HG02642 (cell line): ENCODE data around the gene SPRY1.

ENCODE experiments used
- ATAC-seq: cut with Tn5 transposase; IDR thresholded peaks from one replicate; pipeline ENCODE4 v1.9.1; 2021; ENCODE audit warnings: mild to moderate bottlenecking; ENCODE audit not compliant: unreplicated experiment, poor library complexity

SPRY1 gene

GRCh38 chr4:123396307-123397143, at the start of gene SPRY1:
Gene SPRY1, plus strand, starts transcription at chr4:123396795. Its CDS starts 4,797 bp downstream, at chr4:123401592.
- ATAC-seq, result peak; percentile 48

DNA sequence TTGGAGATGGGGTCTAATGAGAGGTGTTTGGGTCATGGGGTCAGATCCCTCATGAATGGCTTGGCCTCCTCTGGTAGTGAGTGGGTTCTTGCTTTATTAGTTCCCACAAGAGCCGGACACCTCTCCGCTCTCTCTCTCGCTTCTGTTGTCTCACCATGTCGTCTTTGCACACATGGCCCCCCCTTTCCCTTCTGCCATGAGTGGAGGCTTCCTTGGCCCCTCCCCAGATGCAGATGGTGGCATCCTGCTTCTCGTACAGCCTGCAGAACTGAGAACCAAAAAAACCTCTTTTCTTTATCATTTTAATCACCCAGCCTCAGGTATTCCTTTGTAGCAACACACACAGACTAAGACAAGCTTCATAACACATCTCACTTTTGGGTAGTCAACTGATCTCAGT, 49.6 kb upstream of the SPRY1 start:
- no peak for ATAC-seq

- ATAC-seq, result no peak
These were observed 47.6 kb upstream of the SPRY1 start for GRCh38 chr4:123348946-123349345.

- ATAC-seq, result no peak
These were observed 47.0 kb upstream of the SPRY1 start for GRCh38 chr4:123349421-123350190.

- no peak for ATAC-seq
These were observed 46.4 kb upstream of the SPRY1 start for GRCh38 chr4:123350191-123350544.

DNA sequence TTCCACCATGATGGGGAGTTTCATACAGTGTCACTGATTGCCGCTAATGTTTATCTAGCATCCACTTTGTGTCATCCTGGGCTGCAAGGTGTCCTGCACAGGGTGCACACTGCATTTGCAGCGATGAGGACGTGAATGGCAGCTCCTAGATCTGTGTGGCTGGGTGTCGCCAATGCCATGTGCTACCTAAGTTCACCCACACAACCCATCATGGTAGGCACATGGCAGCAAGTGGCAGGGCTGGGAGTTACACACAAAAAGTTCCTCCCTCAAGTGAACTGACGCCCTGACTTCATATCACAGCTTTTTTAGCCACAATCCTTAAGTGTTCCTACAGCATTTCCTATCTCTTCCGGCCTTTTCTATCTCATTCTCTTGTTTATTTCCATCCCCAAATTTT, 45.9 kb upstream of the SPRY1 start:
- ATAC-seq, result no peak

- no peak for ATAC-seq
These were observed 44.9 kb upstream of the SPRY1 start for GRCh38 chr4:123351713-123352112.

- ATAC-seq, result no peak
These were observed 44.2 kb upstream of the SPRY1 start for GRCh38 chr4:123352240-123352945.

DNA sequence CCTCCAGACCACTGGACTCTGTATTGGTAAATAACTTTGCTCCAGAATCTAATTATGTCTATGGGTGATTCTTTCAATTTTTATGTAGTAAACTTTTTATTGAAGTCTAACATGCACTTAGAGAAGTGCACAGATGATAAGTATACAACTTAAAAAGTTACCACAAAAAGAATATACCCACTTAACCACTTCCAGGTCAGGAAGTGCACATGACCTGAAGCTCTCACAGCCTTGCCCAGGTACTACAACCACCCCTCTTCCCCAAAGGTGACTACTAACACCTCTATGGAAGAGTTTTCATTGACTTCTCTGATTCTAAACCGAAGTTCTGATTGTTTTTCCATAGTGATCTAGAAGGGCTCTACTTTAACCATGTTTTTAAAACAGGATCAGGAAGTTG, 43.6 kb upstream of the SPRY1 start:
- ATAC-seq, result no peak

DNA sequence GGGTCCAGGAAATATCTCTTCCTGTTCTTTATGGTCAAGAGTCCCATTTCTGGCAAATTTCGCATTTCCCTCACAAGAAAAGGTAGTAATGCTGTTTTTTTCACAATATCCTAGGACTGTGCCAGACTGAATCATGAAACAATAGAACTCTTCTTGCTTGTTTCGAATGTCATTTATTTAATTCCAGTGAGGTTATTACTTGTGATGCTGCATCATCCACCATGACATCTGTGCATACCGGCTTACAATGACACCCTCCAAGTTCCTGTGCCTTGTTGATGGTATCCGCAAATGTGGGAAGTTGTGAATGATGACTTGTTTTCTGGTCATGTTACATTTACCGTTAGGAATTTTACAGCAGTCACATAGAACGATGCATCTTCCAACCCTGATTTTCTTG, 42.9 kb upstream of the SPRY1 start:
- no peak for ATAC-seq

- ATAC-seq, result no peak
These were observed 41.9 kb upstream of the SPRY1 start for GRCh38 chr4:123354701-123355100.

- ATAC-seq, result no peak
These were observed 39.7 kb upstream of the SPRY1 start for GRCh38 chr4:123356921-123357320.

GRCh38 chr4:123359449-123360315, 36.9 kb upstream of the SPRY1 start:
- ATAC-seq, result no peak

DNA sequence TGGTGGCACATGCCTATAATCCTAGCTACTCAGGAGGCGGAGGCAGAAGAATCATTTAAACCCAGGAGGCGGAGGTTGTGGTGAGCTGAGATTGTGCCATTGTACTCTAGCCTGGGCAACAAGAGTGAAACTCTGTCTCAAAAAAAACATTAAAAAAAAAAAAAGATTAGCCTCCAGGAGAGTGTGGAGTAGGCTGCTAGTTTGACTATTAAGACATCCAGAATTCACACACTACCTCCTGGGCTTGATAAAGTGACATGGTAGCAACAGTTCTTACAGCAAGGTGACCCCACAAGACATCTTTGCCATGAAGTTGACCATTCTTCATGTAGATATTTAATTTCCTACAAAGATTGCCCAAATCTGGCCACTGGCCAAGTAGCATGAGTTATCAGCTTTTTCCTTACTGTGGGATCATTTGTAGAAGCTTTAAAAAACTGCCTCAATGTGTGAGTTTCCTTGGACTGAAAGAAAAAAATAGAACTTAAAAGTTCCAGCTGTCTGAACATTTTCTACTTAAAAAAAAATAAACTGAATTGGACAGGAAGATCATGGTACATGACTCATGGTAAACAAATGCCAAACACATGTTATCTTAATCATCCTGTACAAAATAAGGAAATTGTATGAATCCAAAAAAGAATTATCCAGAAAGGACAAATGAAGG, 35.3 kb upstream of the SPRY1 start:
- ATAC-seq, result no peak

- no peak for ATAC-seq
These were observed 34.5 kb upstream of the SPRY1 start for GRCh38 chr4:123362103-123362502.

DNA sequence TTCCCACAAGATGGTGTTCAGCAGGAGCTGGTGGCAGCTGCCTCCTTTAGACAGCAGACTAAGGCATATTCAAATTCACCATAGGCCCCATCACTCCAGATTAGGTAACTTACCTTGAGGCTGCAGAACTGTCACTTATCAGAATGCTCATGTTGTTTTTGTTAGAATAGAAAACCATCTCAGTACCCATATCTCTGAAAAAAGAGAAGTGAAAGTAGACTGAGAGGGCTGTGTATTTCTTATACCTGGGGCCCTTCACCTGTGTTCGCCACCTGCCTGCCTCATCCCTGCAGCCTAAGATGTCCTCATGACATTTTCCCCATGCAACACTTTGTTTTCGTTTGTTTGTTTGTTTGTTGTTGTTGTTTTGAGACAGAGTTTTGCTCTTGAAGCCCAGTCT, 32.9 kb upstream of the SPRY1 start:
- ATAC-seq, result peak; percentile 77

GRCh38 chr4:123364906-123365305, 31.7 kb upstream of the SPRY1 start:
- ATAC-seq, result no peak

DNA sequence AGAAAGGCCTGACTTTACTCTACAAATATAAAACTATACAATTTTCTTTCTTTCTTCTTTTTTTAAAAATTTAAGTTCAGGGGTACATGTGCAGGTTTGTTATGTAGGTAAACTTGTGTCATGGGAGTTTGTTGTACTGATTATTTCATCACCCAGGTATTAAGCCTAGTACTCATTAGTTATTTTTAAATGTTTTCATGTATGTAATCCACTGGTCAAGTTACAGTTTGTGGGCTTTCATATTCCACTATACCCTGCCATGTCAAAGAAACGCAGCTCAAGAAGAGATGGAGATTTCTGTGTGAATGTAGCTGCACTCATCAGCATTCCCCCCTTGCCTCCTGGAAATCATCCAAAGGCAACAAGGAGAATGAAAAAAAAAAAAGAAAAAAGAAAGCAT, 31.2 kb upstream of the SPRY1 start:
- ATAC-seq, result no peak

DNA sequence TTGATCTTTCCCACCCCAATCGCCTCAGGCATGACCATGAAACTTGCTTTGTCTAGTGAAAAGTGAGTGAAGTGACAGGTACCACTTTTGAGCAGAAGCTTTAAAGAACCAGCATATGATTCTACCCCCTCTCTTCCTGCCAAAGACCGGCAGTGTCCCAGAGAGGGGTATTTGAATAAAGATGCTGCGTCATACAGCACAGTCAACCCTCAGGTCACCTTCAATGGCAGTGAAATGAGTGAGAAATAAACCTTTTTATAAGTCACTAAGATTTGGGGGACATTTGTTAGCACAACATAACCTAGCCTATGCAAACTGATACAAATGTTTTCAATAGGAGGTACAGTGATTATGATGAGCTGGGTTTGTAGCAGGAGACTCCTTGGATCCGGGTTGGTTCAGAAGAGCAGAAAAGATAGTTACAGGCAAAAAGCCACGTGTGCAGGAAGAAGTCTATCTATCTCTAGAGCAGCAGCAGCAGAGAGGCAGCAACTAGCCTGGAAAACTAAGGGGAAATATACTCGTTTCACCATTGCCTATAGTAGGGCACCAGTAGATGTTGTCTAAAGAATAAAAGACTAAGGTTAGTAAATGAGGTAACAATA, 30.3 kb upstream of the SPRY1 start:
- ATAC-seq, result no peak
